Smooth muscle cell (in vitro differentiated cells): ENCODE measurements around the gene MAPK12. TPM values are rescaled to one million over a fixed set of nuclear protein-coding genes. Genes with fewer than 3 reads are reported as not detected.

Source experiments
- DNase-seq: peaks from one replicate; lab custom pipeline; 2025; ENCODE audit not compliant: unreplicated experiment; lab: John Stamatoyannopoulos, UW
- H2AFZ ChIP-seq: fragments of 200-600 bp; sonication (generic); 2 replicates; pipeline ENCODE4 v1.6.0; 2016; ENCODE audit warnings: antibody characterized with exemption, low read depth, mild to moderate bottlenecking
- H3F3A ChIP-seq: fragments of 200-600 bp; sonication (generic); 2 replicates; pipeline ENCODE4 v1.6.0; 2017; ENCODE audit warnings: antibody characterized with exemption, low read depth
- H3K27ac ChIP-seq: fragments of 200-600 bp; sonication (generic); 2 replicates; pipeline ENCODE4 v1.5.1; 2016; ENCODE audit warnings: low read depth, mild to moderate bottlenecking
- H3K27me3 ChIP-seq: fragments of 200-600 bp; sonication (generic); 2 replicates; pipeline ENCODE4 v1.6.1; 2016; ENCODE audit warnings: low read depth, mild to moderate bottlenecking
- H3K36me3 ChIP-seq: fragments of 200-600 bp; sonication (generic); 2 replicates; pipeline ENCODE4 v1.5.1; 2016; ENCODE audit warnings: low read depth
- H3K4me1 ChIP-seq: fragments of 200-600 bp; sonication (generic); 2 replicates; pipeline ENCODE4 v1.5.1; 2016; ENCODE audit warnings: low read depth
- H3K4me2 ChIP-seq: fragments of 200-600 bp; sonication (generic); 2 replicates; pipeline ENCODE4 v1.6.0; 2016; ENCODE audit warnings: mild to moderate bottlenecking
- H3K4me3 ChIP-seq: fragments of 200-600 bp; sonication (generic); 2 replicates; pipeline ENCODE4 v1.5.1; 2016; ENCODE audit warnings: mild to moderate bottlenecking
- H3K79me2 ChIP-seq: fragments of 200-600 bp; sonication (generic); 2 replicates; pipeline ENCODE4 v1.6.0; 2016; ENCODE audit warnings: low read depth, mild to moderate bottlenecking
- H3K9ac ChIP-seq: fragments of 200-600 bp; sonication (generic); 2 replicates; pipeline ENCODE4 v1.6.0; 2016; ENCODE audit warnings: low read depth
- H3K9me3 ChIP-seq: fragments of 200-600 bp; sonication (generic); replicated peaks from 2 replicates; pipeline ENCODE4 v1.5.1; 2016; ENCODE audit warnings: low read depth
- H4K20me1 ChIP-seq: fragments of 200-600 bp; sonication (generic); 2 replicates; pipeline ENCODE4 v1.6.0; 2016; ENCODE audit warnings: low read depth
- WGBS: methylation state at CpG from one replicate; pipeline ENCODE4 v1.1.7; 2016; ENCODE audit warnings: low lambda C conversion rate; 5-methylcytosine and 5-hydroxymethylcytosine counted together
- polyA plus RNA-seq: library from polyadenylated mRNA; unstranded; fragments of >200 nt; fragmentation: Nextera tagmentation; extraction: Ambion mirVana; gene quantifications from 2 replicates; pipeline ENCODE4 v1.2.1, GENCODE V29; 2016
- total RNA-seq: library from RNA; depleted of rRNA; stranded (reverse); fragments of >200 nt; gene quantifications from 2 replicates; pipeline ENCODE4 v1.2.3, GENCODE V29; 2014
- TF ChIP-seq, protein P1 (sequence below): fragments of 200-600 bp; sonication (generic); IDR thresholded peaks from 2 replicates; pipeline ENCODE4 v1.5.1; 2017; ENCODE audit warnings: borderline replicate concordance, mild to moderate bottlenecking, antibody characterized with exemption; ENCODE audit not compliant: insufficient read depth, poor library complexity, severe bottlenecking

MAPK12 gene
- total and polyA plus RNA-seq, 2 experiments from 2014 or later: 14.9 to 26.2 TPM

DNA sequence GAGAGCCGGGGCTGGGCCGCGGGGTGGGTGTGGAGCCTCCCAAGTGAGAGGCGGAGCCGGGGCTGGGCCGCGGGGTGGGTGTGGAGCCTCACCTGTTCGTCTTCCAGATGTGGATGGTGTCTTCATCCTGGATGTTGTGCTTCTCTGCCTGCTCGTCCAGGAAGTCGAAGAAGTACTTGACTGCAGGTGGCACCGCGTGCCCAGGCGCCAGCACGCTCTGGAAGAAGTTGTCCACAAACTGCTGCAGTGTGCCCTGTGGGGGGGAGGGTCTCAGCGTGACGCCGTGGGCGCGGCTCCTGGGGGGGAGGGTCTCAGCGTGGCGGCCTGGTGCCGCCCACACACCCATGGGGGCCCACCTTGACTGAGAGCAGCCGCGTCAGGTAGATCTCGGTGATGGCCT lies 16.3 kb upstream of the MAPK12 start:
- Histone ChIP-seq H4K20me1 (peaks cover 90% of the 10 kb centered on the region), H2AFZ (no peak overlapping the region), H3K27me3 (no peaks in the 10 kb centered on the region), H3K79me2 (peaks cover 5% of the 10 kb centered on the region), H3F3A (peaks cover 14% of the 10 kb centered on the region), H3K9ac (no peak overlapping the region), H3K4me2 (no peak overlapping the region), H3K36me3 (no peaks in the 10 kb centered on the region), H3K4me1 (peaks cover under 1% of the 10 kb centered on the region), H3K27ac (no peak overlapping the region), H3K9me3 (no peaks in the 10 kb centered on the region), H3K4me3 (no peak overlapping the region)
- no peak for DNase-seq
- WGBS: 96% methylated on average over 18 of the region's 25 CpGs
- TF ChIP-seq, protein P1, sequence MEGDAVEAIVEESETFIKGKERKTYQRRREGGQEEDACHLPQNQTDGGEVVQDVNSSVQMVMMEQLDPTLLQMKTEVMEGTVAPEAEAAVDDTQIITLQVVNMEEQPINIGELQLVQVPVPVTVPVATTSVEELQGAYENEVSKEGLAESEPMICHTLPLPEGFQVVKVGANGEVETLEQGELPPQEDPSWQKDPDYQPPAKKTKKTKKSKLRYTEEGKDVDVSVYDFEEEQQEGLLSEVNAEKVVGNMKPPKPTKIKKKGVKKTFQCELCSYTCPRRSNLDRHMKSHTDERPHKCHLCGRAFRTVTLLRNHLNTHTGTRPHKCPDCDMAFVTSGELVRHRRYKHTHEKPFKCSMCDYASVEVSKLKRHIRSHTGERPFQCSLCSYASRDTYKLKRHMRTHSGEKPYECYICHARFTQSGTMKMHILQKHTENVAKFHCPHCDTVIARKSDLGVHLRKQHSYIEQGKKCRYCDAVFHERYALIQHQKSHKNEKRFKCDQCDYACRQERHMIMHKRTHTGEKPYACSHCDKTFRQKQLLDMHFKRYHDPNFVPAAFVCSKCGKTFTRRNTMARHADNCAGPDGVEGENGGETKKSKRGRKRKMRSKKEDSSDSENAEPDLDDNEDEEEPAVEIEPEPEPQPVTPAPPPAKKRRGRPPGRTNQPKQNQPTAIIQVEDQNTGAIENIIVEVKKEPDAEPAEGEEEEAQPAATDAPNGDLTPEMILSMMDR: no peak

DNA sequence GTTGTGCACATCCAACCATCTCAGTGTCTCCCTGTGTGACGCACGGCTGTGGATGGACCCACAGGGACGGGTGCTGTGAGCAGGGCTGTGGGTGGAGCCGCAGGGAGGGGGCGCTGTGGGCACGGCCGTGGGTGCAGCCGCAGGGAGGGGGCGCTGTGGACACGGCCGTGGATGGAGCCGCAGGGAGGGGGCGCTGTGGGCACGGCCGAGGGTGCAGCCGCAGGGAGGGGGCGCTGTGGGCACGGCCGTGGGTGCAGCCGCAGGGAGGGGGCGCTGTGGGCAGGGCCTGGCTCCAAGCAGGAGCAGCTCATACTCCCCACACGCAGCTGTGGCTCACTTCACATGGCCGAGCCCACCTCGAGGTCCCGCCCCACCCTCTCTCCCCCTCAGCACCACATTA lies 14.7 kb upstream of the MAPK12 start:
- no peak for DNase-seq
- H3F3A ChIP-seq: peaks cover 18% of the 10 kb centered on the region
- TF ChIP-seq, protein P1: peak; percentile 54

DNA sequence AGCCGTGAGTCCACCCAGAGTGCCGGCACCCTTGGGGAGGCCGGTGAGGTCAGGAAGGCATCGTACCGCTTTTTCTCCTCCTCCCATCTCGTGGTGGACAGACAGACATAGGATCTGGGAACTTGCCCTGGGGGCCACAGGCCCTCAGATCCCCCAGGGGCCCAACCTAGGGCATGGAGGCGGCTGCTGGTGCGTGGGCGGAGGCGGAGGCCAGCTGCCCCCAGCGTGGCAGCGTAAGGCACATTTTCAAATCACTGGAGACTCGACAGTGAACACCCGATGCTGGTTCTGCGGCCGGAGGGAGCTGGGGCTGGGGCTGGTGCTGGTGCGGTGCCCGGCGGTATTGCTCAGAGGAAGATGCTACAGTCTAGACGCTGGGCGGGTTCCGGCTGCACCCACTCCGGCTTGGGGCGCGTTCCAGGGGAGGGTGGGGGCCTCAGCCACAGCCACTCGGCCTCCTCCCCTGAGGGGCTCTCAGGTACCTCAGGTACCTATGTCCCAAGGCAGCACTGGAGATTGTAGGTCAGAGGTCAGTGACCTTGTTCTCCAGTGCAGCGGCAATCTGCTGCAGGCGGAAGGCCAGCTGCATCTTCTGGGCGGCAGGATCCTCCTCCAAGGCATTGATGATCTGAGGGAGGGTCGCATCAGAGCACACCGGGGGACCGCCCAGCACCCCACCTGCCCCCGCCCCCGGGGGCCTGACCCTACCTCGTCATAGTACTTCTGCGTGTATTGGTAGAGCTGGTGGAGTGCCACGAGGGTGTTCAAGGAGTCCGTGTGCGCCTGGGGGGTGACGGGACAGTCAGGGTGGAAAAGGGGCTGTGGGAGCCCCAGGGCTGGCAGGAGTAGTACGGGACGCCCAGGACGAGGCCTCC lies 13.9 kb upstream of the MAPK12 start:
- Histone ChIP-seq H3K36me3 (no peaks in the 10 kb centered on the region), H4K20me1 (peaks cover 89% of the 10 kb centered on the region), H3F3A (peaks cover 18% of the 10 kb centered on the region), H3K9me3 (no peaks in the 10 kb centered on the region), H3K4me2 (no peak overlapping the region), H3K9ac (no peak overlapping the region), H3K27me3 (no peaks in the 10 kb centered on the region), H3K79me2 (no peaks in the 10 kb centered on the region), H2AFZ (no peak overlapping the region), H3K4me3 (no peak overlapping the region), H3K27ac (no peak overlapping the region), H3K4me1 (peaks cover 22% of the 10 kb centered on the region)
- WGBS: 97% methylated on average over 39 of the region's 43 CpGs
- TF ChIP-seq, protein P1: no peak
- DNase-seq: no peak

More for the DNA sequence above, 14.7 kb upstream of the MAPK12 start:
- H3K4me2 ChIP-seq: no peak overlapping the region
- no peak overlapping the region for H3K9ac ChIP-seq
- no peak overlapping the region for H3K27ac ChIP-seq
- H3K9me3 ChIP-seq: no peaks in the 10 kb centered on the region
- no peak overlapping the region for H2AFZ ChIP-seq
- H3K79me2 ChIP-seq: peaks cover 2% of the 10 kb centered on the region
- no peaks in the 10 kb centered on the region for H3K36me3 ChIP-seq
- peaks cover 87% of the 10 kb centered on the region for H4K20me1 ChIP-seq
- peaks cover 16% of the 10 kb centered on the region for H3K4me1 ChIP-seq
- no peak overlapping the region for H3K4me3 ChIP-seq
- 83% methylated on average over 19 of the region's 25 CpGs for WGBS
- H3K27me3 ChIP-seq: no peaks in the 10 kb centered on the region

DNA sequence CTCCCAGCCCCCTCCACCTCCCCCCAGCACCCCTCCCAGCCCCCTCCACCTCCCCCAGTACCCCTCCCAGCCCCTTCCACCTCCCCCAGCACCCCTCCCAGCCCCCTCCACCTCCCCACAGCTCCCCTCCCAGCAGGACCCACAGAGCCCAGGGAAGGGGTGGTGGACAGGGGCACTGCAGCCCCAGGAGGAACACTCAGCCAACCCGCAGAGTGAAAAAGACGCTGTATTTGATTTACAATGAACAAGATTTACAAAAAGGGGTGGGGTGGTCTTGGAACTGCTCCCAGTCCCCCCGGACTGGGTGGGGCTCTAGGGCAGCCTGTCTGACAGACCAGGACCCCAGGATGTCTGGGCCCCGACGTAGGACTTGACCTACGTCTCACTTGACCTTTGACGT lies 13.3 kb upstream of the MAPK12 start:
- WGBS: 93% methylated on average over 7 of the region's 7 CpGs
- Histone ChIP-seq H3K27me3 (no peaks in the 10 kb centered on the region), H3K9me3 (no peaks in the 10 kb centered on the region), H3K4me1 (peaks cover 23% of the 10 kb centered on the region), H3K36me3 (no peaks in the 10 kb centered on the region), H3F3A (peaks cover 18% of the 10 kb centered on the region), H3K27ac (no peak overlapping the region), H3K4me2 (no peak overlapping the region), H3K79me2 (no peaks in the 10 kb centered on the region), H4K20me1 (peaks cover 83% of the 10 kb centered on the region), H3K4me3 (no peak overlapping the region), H2AFZ (no peak overlapping the region), H3K9ac (no peak overlapping the region)
- TF ChIP-seq, protein P1: no peak
- no peak for DNase-seq
